Measurements from ENCODE around the gene ZRANB1.

ZRANB1 gene

GRCh38 chr10:124941823-124942222 is at the start of gene ZRANB1:
Gene ZRANB1, plus strand, starts transcription at chr10:124942123. Its CDS starts 371 bp downstream, at chr10:124942494.
- H3K4me1 ChIP-seq (ENCODE audit: control insufficient read depth, low read depth, low read length): peaks cover 16% of the 10 kb centered on the region
- no peak within 1 kb of the TSS for H3K27ac ChIP-seq (ENCODE audit: low read length)
- no peak within 1 kb of the TSS for H3K4me3 ChIP-seq (ENCODE audit: low read length)
- no peak within 1 kb of the TSS for H3K9ac ChIP-seq (ENCODE audit: low read length)
- H3K27me3 ChIP-seq (ENCODE audit: control insufficient read depth, insufficient read depth, low read length): no peaks in the 10 kb centered on the region
- H3K36me3 ChIP-seq (ENCODE audit: control insufficient read depth, low read depth, low read length): peaks cover 3% of the 10 kb centered on the region
- no peaks in the 10 kb centered on the region for H3K9me3 ChIP-seq (ENCODE audit: control insufficient read depth, low read depth, low read length)

GRCh38 chr10:124892905-124893304 is 49.0 kb upstream of the ZRANB1 start:
- no peak overlapping the region for H3K9ac ChIP-seq (ENCODE audit: low read length)
- no peaks in the 10 kb centered on the region for H3K36me3 ChIP-seq (ENCODE audit: control insufficient read depth, low read depth, low read length)
- no peak overlapping the region for H3K4me3 ChIP-seq (ENCODE audit: low read length)
- no peaks in the 10 kb centered on the region for H3K9me3 ChIP-seq (ENCODE audit: control insufficient read depth, low read depth, low read length)
- H3K27me3 ChIP-seq (ENCODE audit: control insufficient read depth, insufficient read depth, low read length): no peaks in the 10 kb centered on the region
- H3K4me1 ChIP-seq (ENCODE audit: control insufficient read depth, low read depth, low read length): no peaks in the 10 kb centered on the region
- no peak overlapping the region for H3K27ac ChIP-seq (ENCODE audit: low read length)

GRCh38 chr10:124894569-124895215 is 47.2 kb upstream of the ZRANB1 start:
- no peak overlapping the region for H3K27ac ChIP-seq (ENCODE audit: low read length)
- no peaks in the 10 kb centered on the region for H3K4me1 ChIP-seq (ENCODE audit: control insufficient read depth, low read depth, low read length)
- H3K36me3 ChIP-seq (ENCODE audit: control insufficient read depth, low read depth, low read length): no peaks in the 10 kb centered on the region
- H3K4me3 ChIP-seq (ENCODE audit: low read length): no peak overlapping the region
- H3K9me3 ChIP-seq (ENCODE audit: control insufficient read depth, low read depth, low read length): no peaks in the 10 kb centered on the region
- no peaks in the 10 kb centered on the region for H3K27me3 ChIP-seq (ENCODE audit: control insufficient read depth, insufficient read depth, low read length)
- H3K9ac ChIP-seq (ENCODE audit: low read length): no peak overlapping the region

- H3K9me3 ChIP-seq (ENCODE audit: control insufficient read depth, low read depth, low read length): no peaks in the 10 kb centered on the region
- H3K9ac ChIP-seq (ENCODE audit: low read length): no peak overlapping the region
- H3K4me1 ChIP-seq (ENCODE audit: control insufficient read depth, low read depth, low read length): no peaks in the 10 kb centered on the region
- H3K36me3 ChIP-seq (ENCODE audit: control insufficient read depth, low read depth, low read length): no peaks in the 10 kb centered on the region
- H3K27ac ChIP-seq (ENCODE audit: low read length): no peak overlapping the region
- H3K27me3 ChIP-seq (ENCODE audit: control insufficient read depth, insufficient read depth, low read length): no peaks in the 10 kb centered on the region
- no peak overlapping the region for H3K4me3 ChIP-seq (ENCODE audit: low read length)
These were observed 45.2 kb upstream of the ZRANB1 start for GRCh38 chr10:124896751-124897150.

GRCh38 chr10:124898471-124898870 is 43.5 kb upstream of the ZRANB1 start:
- Histone ChIP-seq H3K4me1 (ENCODE audit: control insufficient read depth, low read depth, low read length) (no peaks in the 10 kb centered on the region), H3K4me3 (ENCODE audit: low read length) (no peak overlapping the region), H3K9me3 (ENCODE audit: control insufficient read depth, low read depth, low read length) (no peaks in the 10 kb centered on the region), H3K27me3 (ENCODE audit: control insufficient read depth, insufficient read depth, low read length) (no peaks in the 10 kb centered on the region), H3K36me3 (ENCODE audit: control insufficient read depth, low read depth, low read length) (no peaks in the 10 kb centered on the region), H3K9ac (ENCODE audit: low read length) (no peak overlapping the region), H3K27ac (ENCODE audit: low read length) (no peak overlapping the region)

GRCh38 chr10:124899151-124899550 is 42.8 kb upstream of the ZRANB1 start:
- Histone ChIP-seq H3K9ac (ENCODE audit: low read length) (no peak overlapping the region), H3K36me3 (ENCODE audit: control insufficient read depth, low read depth, low read length) (no peaks in the 10 kb centered on the region), H3K4me1 (ENCODE audit: control insufficient read depth, low read depth, low read length) (no peaks in the 10 kb centered on the region), H3K4me3 (ENCODE audit: low read length) (no peak overlapping the region), H3K27me3 (ENCODE audit: control insufficient read depth, insufficient read depth, low read length) (no peaks in the 10 kb centered on the region), H3K27ac (ENCODE audit: low read length) (no peak overlapping the region), H3K9me3 (ENCODE audit: control insufficient read depth, low read depth, low read length) (no peaks in the 10 kb centered on the region)

GRCh38 chr10:124902462-124902861 is 39.5 kb upstream of the ZRANB1 start:
- Histone ChIP-seq H3K4me3 (ENCODE audit: low read length) (no peak overlapping the region), H3K4me1 (ENCODE audit: control insufficient read depth, low read depth, low read length) (no peaks in the 10 kb centered on the region), H3K36me3 (ENCODE audit: control insufficient read depth, low read depth, low read length) (no peaks in the 10 kb centered on the region), H3K27ac (ENCODE audit: low read length) (no peak overlapping the region), H3K9me3 (ENCODE audit: control insufficient read depth, low read depth, low read length) (no peaks in the 10 kb centered on the region), H3K27me3 (ENCODE audit: control insufficient read depth, insufficient read depth, low read length) (no peaks in the 10 kb centered on the region), H3K9ac (ENCODE audit: low read length) (no peak overlapping the region)

GRCh38 chr10:124903111-124903510 is 38.8 kb upstream of the ZRANB1 start:
- Histone ChIP-seq H3K27me3 (ENCODE audit: control insufficient read depth, insufficient read depth, low read length) (no peaks in the 10 kb centered on the region), H3K4me1 (ENCODE audit: control insufficient read depth, low read depth, low read length) (no peaks in the 10 kb centered on the region), H3K9ac (ENCODE audit: low read length) (no peak overlapping the region), H3K9me3 (ENCODE audit: control insufficient read depth, low read depth, low read length) (no peaks in the 10 kb centered on the region), H3K36me3 (ENCODE audit: control insufficient read depth, low read depth, low read length) (no peaks in the 10 kb centered on the region), H3K27ac (ENCODE audit: low read length) (no peak overlapping the region), H3K4me3 (ENCODE audit: low read length) (no peak overlapping the region)

GRCh38 chr10:124904796-124905195 is 37.1 kb upstream of the ZRANB1 start:
- no peak overlapping the region for H3K27ac ChIP-seq (ENCODE audit: low read length)

GRCh38 chr10:124906551-124907001 is 35.3 kb upstream of the ZRANB1 start:
- Histone ChIP-seq H3K4me3 (ENCODE audit: low read length) (no peak overlapping the region), H3K27me3 (ENCODE audit: control insufficient read depth, insufficient read depth, low read length) (no peaks in the 10 kb centered on the region), H3K4me1 (ENCODE audit: control insufficient read depth, low read depth, low read length) (no peaks in the 10 kb centered on the region), H3K27ac (ENCODE audit: low read length) (no peak overlapping the region), H3K36me3 (ENCODE audit: control insufficient read depth, low read depth, low read length) (no peaks in the 10 kb centered on the region), H3K9me3 (ENCODE audit: control insufficient read depth, low read depth, low read length) (no peaks in the 10 kb centered on the region), H3K9ac (ENCODE audit: low read length) (no peak overlapping the region)

More at GRCh38 chr10:124904796-124905195, 37.1 kb upstream of the ZRANB1 start:
- Histone ChIP-seq H3K4me1 (ENCODE audit: control insufficient read depth, low read depth, low read length) (no peaks in the 10 kb centered on the region), H3K9me3 (ENCODE audit: control insufficient read depth, low read depth, low read length) (no peaks in the 10 kb centered on the region), H3K36me3 (ENCODE audit: control insufficient read depth, low read depth, low read length) (no peaks in the 10 kb centered on the region), H3K27me3 (ENCODE audit: control insufficient read depth, insufficient read depth, low read length) (no peaks in the 10 kb centered on the region), H3K4me3 (ENCODE audit: low read length) (no peak overlapping the region), H3K9ac (ENCODE audit: low read length) (no peak overlapping the region)

- Histone ChIP-seq H3K9me3 (ENCODE audit: control insufficient read depth, low read depth, low read length) (no peaks in the 10 kb centered on the region), H3K27me3 (ENCODE audit: control insufficient read depth, insufficient read depth, low read length) (no peaks in the 10 kb centered on the region), H3K4me3 (ENCODE audit: low read length) (no peak overlapping the region), H3K27ac (ENCODE audit: low read length) (no peak overlapping the region), H3K4me1 (ENCODE audit: control insufficient read depth, low read depth, low read length) (no peaks in the 10 kb centered on the region), H3K36me3 (ENCODE audit: control insufficient read depth, low read depth, low read length) (no peaks in the 10 kb centered on the region), H3K9ac (ENCODE audit: low read length) (no peak overlapping the region)
These were observed 32.4 kb upstream of the ZRANB1 start for GRCh38 chr10:124909563-124909962.

Measured in iPS-18a (cell line).